ENCODE measurements around the gene NBPF9.
"Not testable (repeated sequence)": the region's sequence is repeated elsewhere in the genome, so short reads cannot be mapped to it uniquely, and the experiment has no call there.

Gene NBPF9

DNA sequence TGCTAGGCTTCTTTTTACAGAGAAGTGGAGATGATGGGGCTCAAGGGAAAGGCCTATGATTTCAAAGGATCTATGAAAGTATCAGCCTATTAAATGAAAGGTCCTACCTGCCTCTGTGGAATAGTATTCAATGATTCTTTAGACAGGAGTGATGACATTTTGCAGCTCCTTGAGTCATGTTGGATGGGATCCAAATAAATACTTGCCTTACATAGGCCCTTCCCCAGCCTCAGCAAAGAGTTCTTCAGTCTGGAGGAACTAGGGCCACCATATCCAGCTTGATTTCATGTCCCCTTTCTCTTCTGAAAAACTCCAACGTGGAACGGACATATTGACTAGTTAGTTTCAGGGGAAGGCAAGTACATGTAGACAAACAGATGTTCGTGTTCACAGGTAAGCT is 87.8 kb downstream of the NBPF9 start:
- H3K4me1 ChIP-seq (ENCODE audit: control insufficient read depth, insufficient read depth, low read length); H3K27ac ChIP-seq (ENCODE audit: insufficient read depth, low read depth, low read length, poor library complexity, severe bottlenecking); H3K36me3 ChIP-seq (ENCODE audit: control insufficient read depth, insufficient read depth, low read length); H3K4me3 ChIP-seq (ENCODE audit: insufficient read depth, low read depth, low read length); H3K27me3 ChIP-seq (ENCODE audit: control insufficient read depth, insufficient read depth, low read length, poor library complexity, severe bottlenecking); H3K9me3 ChIP-seq (ENCODE audit: control insufficient read depth, low read length): not testable (repeated sequence)
- WGBS, 2 experiments, result 86% methylated on average over 2 of the region's 3 CpGs; no CpG with 5 or more reads in 1 of the 2 experiments

- H3K36me3 ChIP-seq (ENCODE audit: control insufficient read depth, insufficient read depth, low read length); H3K4me3 ChIP-seq (ENCODE audit: insufficient read depth, low read depth, low read length); H3K27ac ChIP-seq (ENCODE audit: insufficient read depth, low read depth, low read length, poor library complexity, severe bottlenecking); H3K9me3 ChIP-seq (ENCODE audit: control insufficient read depth, low read length); H3K4me1 ChIP-seq (ENCODE audit: control insufficient read depth, insufficient read depth, low read length); H3K27me3 ChIP-seq (ENCODE audit: control insufficient read depth, insufficient read depth, low read length, poor library complexity, severe bottlenecking): not testable (repeated sequence)
- WGBS, 2 experiments, result 93 to 95% methylated on average over 4 of the region's 4 CpGs
Observed at GRCh38 chr1:149013513-149013912, 89.8 kb downstream of the NBPF9 start.

GRCh38 chr1:149012599-149012998 is 90.8 kb downstream of the NBPF9 start:
- not testable (repeated sequence) for H3K27me3 ChIP-seq (ENCODE audit: control insufficient read depth, insufficient read depth, low read length, poor library complexity, severe bottlenecking); H3K9me3 ChIP-seq (ENCODE audit: control insufficient read depth, low read length); H3K4me3 ChIP-seq (ENCODE audit: insufficient read depth, low read depth, low read length); H3K4me1 ChIP-seq (ENCODE audit: control insufficient read depth, insufficient read depth, low read length); H3K27ac ChIP-seq (ENCODE audit: insufficient read depth, low read depth, low read length, poor library complexity, severe bottlenecking); H3K36me3 ChIP-seq (ENCODE audit: control insufficient read depth, insufficient read depth, low read length)
- WGBS, 2 experiments, result no CpG with 5 or more reads among the region's 5 CpGs

DNA sequence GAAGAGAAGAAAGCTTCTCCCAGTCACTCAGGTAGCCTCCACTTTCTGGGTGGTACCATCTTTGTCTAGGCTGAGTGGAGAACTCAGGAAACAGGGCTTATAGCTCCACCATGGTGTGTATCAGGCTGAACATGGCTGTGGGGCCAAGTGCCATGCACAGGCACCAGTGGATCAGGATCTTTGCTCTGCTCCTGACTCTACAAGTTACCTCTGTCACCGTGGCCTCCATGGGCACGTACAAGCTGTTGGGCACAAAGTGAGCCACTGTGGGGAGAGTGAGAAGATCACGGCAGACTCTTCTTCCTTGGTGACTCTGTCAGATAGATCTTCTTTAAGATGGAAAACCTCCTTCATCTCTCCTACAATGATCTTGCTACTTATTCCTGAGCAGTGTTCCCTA is 93.6 kb downstream of the NBPF9 start:
- not testable (repeated sequence) for H3K4me1 ChIP-seq (ENCODE audit: control insufficient read depth, insufficient read depth, low read length); H3K4me3 ChIP-seq (ENCODE audit: insufficient read depth, low read depth, low read length); H3K36me3 ChIP-seq (ENCODE audit: control insufficient read depth, insufficient read depth, low read length); H3K27ac ChIP-seq (ENCODE audit: insufficient read depth, low read depth, low read length, poor library complexity, severe bottlenecking); H3K9me3 ChIP-seq (ENCODE audit: control insufficient read depth, low read length); H3K27me3 ChIP-seq (ENCODE audit: control insufficient read depth, insufficient read depth, low read length, poor library complexity, severe bottlenecking)
- 87 to 98% methylated on average over 2 to 3 of the region's 3 CpGs for WGBS, 2 experiments

- not testable (repeated sequence) for H3K9me3 ChIP-seq (ENCODE audit: control insufficient read depth, low read length); H3K4me1 ChIP-seq (ENCODE audit: control insufficient read depth, insufficient read depth, low read length); H3K27ac ChIP-seq (ENCODE audit: insufficient read depth, low read depth, low read length, poor library complexity, severe bottlenecking); H3K27me3 ChIP-seq (ENCODE audit: control insufficient read depth, insufficient read depth, low read length, poor library complexity, severe bottlenecking); H3K36me3 ChIP-seq (ENCODE audit: control insufficient read depth, insufficient read depth, low read length); H3K4me3 ChIP-seq (ENCODE audit: insufficient read depth, low read depth, low read length)
- no CpG with 5 or more reads among the region's 2 CpGs for WGBS, 2 experiments
Observed at GRCh38 chr1:149008769-149009168, 94.6 kb downstream of the NBPF9 start.

DNA sequence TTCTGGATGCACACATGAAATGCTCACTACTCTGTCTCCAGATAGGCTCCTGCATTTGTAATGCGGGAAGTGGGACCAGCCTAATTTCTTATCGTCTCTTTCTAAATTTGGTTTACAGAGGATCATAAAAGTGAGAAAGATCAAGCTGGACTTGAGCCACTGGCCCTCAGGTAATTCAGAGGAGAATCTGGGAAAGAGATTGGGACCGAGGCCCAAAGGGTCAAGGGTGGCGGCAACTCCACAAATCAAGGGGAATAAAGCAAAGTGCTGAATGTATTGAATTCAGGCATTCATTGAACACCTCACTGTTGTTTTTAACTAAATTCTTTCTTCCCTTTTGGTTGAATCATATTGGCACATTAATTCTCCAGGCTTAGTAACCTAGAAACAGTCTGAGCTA is 95.0 kb downstream of the NBPF9 start:
- H3K27ac ChIP-seq (ENCODE audit: insufficient read depth, low read depth, low read length, poor library complexity, severe bottlenecking); H3K36me3 ChIP-seq (ENCODE audit: control insufficient read depth, insufficient read depth, low read length); H3K4me1 ChIP-seq (ENCODE audit: control insufficient read depth, insufficient read depth, low read length); H3K9me3 ChIP-seq (ENCODE audit: control insufficient read depth, low read length); H3K27me3 ChIP-seq (ENCODE audit: control insufficient read depth, insufficient read depth, low read length, poor library complexity, severe bottlenecking); H3K4me3 ChIP-seq (ENCODE audit: insufficient read depth, low read depth, low read length): not testable (repeated sequence)
- no CpG with 5 or more reads among the region's 4 CpGs for WGBS, 2 experiments

Data from ectodermal cell (in vitro differentiated cells).